Rectal smooth muscle tissue (tissue), 1 donor: ENCODE data around the gene RASA3.
A peak's percentile ranks its signal among the peaks of the same experiment; 100 is the strongest.

ENCODE experiments used
- H3K27ac ChIP-seq: one replicate; pipeline ENCODE4 v1.7.0; 2013; ENCODE audit warnings: low read depth, low read length, inconsistent platforms
- H3K27me3 ChIP-seq: one replicate; pipeline ENCODE4 v1.7.0; 2013; ENCODE audit warnings: low read length; ENCODE audit not compliant: control insufficient read depth, insufficient read depth
- H3K36me3 ChIP-seq: one replicate; pipeline ENCODE4 v1.7.0; 2013; ENCODE audit warnings: low read length; ENCODE audit not compliant: control insufficient read depth, insufficient read depth
- H3K4me1 ChIP-seq: one replicate; pipeline ENCODE4 v1.7.0; 2013; ENCODE audit warnings: low read length; ENCODE audit not compliant: control insufficient read depth, insufficient read depth
- H3K4me3 ChIP-seq: one replicate; pipeline ENCODE4 v1.7.0; 2013; ENCODE audit warnings: low read length
- H3K9ac ChIP-seq: one replicate; pipeline ENCODE4 v1.7.0; 2013; ENCODE audit warnings: low read length

RASA3 gene

DNA sequence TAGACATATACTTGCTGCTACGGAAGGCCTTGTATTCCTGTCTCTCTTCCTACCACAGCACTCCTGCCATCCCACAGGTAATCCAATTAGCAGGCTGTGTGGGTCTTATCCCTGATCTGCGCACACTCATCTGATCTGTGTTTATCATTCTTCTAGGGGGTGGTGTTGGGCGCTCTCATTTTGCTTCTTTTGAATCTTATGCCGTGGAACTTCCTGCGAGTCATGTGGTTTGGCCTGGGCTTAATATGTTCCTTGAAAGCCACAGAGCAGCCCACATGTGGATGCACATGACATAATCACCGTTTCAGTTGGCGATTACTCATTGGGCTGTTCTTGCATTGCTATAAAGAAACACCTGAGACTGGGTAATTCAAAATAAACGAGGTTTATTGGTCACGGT lies 7.5 kb downstream of the RASA3 start:
- H3K4me1 ChIP-seq: peaks cover 11% of the 10 kb centered on the region

GRCh38 chr13:114124431-114124830 lies 8.0 kb downstream of the RASA3 start:
- H3K27me3 ChIP-seq: no peaks in the 10 kb centered on the region
- no peaks in the 10 kb centered on the region for H3K36me3 ChIP-seq
- H3K9ac ChIP-seq: no peak overlapping the region
- no peak overlapping the region for H3K4me3 ChIP-seq
- H3K4me1 ChIP-seq: peaks cover 11% of the 10 kb centered on the region
- H3K27ac ChIP-seq: no peak overlapping the region

More for the DNA sequence above, 7.5 kb downstream of the RASA3 start:
- no peak overlapping the region for H3K9ac ChIP-seq
- H3K27ac ChIP-seq: no peak overlapping the region
- no peaks in the 10 kb centered on the region for H3K36me3 ChIP-seq
- peaks cover under 1% of the 10 kb centered on the region for H3K27me3 ChIP-seq
- H3K4me3 ChIP-seq: no peak overlapping the region

DNA sequence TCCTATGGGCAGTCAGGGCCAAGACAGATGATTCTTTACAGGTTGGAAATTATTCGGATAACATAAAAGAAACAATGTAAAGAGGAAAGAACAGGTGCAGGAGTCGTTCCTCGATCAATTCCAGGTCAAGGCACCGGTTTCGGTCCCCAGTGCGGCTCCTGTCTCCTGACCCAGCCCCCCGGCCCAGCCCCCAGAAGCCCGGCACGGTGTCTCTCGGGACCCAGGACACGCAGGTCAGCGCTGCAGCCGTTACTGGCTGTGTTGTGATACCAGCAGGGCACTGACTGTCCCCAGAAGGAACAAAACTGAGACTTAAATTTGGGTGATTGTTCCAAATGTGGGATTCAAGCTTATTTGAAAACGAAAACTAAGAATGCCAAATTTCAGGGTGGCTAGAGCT lies 8.5 kb downstream of the RASA3 start:
- Histone ChIP-seq H3K27ac (no peak overlapping the region), H3K4me3 (no peak overlapping the region), H3K27me3 (no peaks in the 10 kb centered on the region), H3K4me1 (peaks cover 8% of the 10 kb centered on the region), H3K36me3 (no peaks in the 10 kb centered on the region), H3K9ac (no peak overlapping the region)

- Histone ChIP-seq H3K9ac (no peak overlapping the region), H3K4me1 (peaks cover 6% of the 10 kb centered on the region), H3K4me3 (no peak overlapping the region), H3K36me3 (no peaks in the 10 kb centered on the region), H3K27me3 (no peaks in the 10 kb centered on the region), H3K27ac (no peak overlapping the region)
Measured at GRCh38 chr13:114123448-114123847, 9.0 kb downstream of the RASA3 start.

GRCh38 chr13:114122591-114123211 lies 9.7 kb downstream of the RASA3 start:
- H3K36me3 ChIP-seq: no peaks in the 10 kb centered on the region
- no peak overlapping the region for H3K4me3 ChIP-seq
- H3K27ac ChIP-seq: no peak overlapping the region
- no peak overlapping the region for H3K9ac ChIP-seq
- H3K4me1 ChIP-seq: no peaks in the 10 kb centered on the region
- no peaks in the 10 kb centered on the region for H3K27me3 ChIP-seq

GRCh38 chr13:114122127-114122511 lies 10.3 kb downstream of the RASA3 start:
- H3K4me3 ChIP-seq: no peak overlapping the region
- H3K4me1 ChIP-seq: no peaks in the 10 kb centered on the region
- no peak overlapping the region for H3K9ac ChIP-seq
- no peaks in the 10 kb centered on the region for H3K27me3 ChIP-seq
- H3K36me3 ChIP-seq: no peaks in the 10 kb centered on the region
- H3K27ac ChIP-seq: no peak overlapping the region

GRCh38 chr13:114121496-114122126 lies 10.8 kb downstream of the RASA3 start:
- Histone ChIP-seq H3K4me1 (no peaks in the 10 kb centered on the region), H3K27me3 (no peaks in the 10 kb centered on the region), H3K4me3 (no peak overlapping the region), H3K27ac (no peak overlapping the region), H3K9ac (no peak overlapping the region), H3K36me3 (no peaks in the 10 kb centered on the region)

DNA sequence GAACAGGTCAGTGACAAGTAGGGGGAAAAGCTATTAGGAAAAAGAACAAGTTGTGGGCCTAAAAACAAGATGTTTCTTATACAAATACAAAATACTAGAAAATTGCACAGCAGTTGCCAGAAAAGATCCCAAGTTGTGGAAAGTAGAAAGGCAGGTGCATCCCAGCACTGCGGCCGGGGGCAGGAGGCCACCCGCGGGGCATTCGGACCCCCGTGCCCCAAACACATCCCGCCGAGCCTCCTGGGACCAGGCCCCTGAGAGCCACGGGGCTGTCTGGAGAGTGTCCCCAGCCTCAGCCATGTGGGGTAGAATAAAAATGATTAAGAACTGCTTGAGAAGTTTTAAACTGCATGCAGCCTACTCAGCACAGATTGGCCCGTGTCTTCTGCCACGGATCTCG lies 11.4 kb downstream of the RASA3 start:
- no peaks in the 10 kb centered on the region for H3K27me3 ChIP-seq
- no peak overlapping the region for H3K4me3 ChIP-seq
- H3K4me1 ChIP-seq: no peaks in the 10 kb centered on the region
- H3K36me3 ChIP-seq: no peaks in the 10 kb centered on the region
- peak overlapping the region; percentile 47 for H3K27ac ChIP-seq
- no peak overlapping the region for H3K9ac ChIP-seq

GRCh38 chr13:114120591-114121011 lies 11.8 kb downstream of the RASA3 start:
- no peaks in the 10 kb centered on the region for H3K27me3 ChIP-seq
- no peaks in the 10 kb centered on the region for H3K36me3 ChIP-seq
- peak overlapping the region; percentile 47 for H3K27ac ChIP-seq
- H3K9ac ChIP-seq: no peak overlapping the region
- no peaks in the 10 kb centered on the region for H3K4me1 ChIP-seq
- no peak overlapping the region for H3K4me3 ChIP-seq

- H3K27ac ChIP-seq: peak overlapping the region; percentile 65
- no peaks in the 10 kb centered on the region for H3K4me1 ChIP-seq
- H3K9ac ChIP-seq: no peak overlapping the region
- no peaks in the 10 kb centered on the region for H3K36me3 ChIP-seq
- no peak overlapping the region for H3K4me3 ChIP-seq
- no peaks in the 10 kb centered on the region for H3K27me3 ChIP-seq
Measured at GRCh38 chr13:114119196-114119595, 13.2 kb downstream of the RASA3 start.

- no peak overlapping the region for H3K9ac ChIP-seq
- no peaks in the 10 kb centered on the region for H3K4me1 ChIP-seq
- H3K4me3 ChIP-seq: no peak overlapping the region
- H3K27me3 ChIP-seq: no peaks in the 10 kb centered on the region
- no peaks in the 10 kb centered on the region for H3K36me3 ChIP-seq
- peak overlapping the region; percentile 77 for H3K27ac ChIP-seq
Measured at GRCh38 chr13:114118511-114119123, 13.8 kb downstream of the RASA3 start.

DNA sequence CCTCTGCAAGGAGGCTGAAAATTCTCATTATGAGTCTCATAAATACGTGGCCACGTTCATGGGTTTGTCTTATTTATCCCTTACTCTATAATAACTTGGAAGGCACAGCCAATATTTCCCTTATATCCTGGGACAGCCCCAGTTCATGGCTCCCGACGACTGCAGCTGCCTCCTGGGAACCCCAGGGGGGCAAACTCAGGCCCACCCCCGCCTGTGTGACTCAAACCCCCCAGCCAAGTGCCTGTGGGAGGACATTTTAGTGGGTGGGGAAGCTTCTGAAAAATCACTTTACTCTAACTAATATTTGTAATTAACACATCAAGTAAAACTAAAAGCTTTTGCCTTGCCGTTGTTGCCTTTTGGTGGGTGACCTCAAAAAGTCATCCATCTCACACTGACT lies 14.3 kb downstream of the RASA3 start:
- Histone ChIP-seq H3K4me1 (no peaks in the 10 kb centered on the region), H3K27me3 (no peaks in the 10 kb centered on the region), H3K9ac (no peak overlapping the region), H3K36me3 (no peaks in the 10 kb centered on the region), H3K27ac (no peak overlapping the region), H3K4me3 (no peak overlapping the region)
